HEK293 (cell line): ENCODE results near the gene B4GALT2.

Experiments used
- CTCF ChIA-PET: fragments of 350-600 bp; formaldehyde crosslinking; extraction: SDS; loops from one replicate; lab custom pipeline; 2021; ENCODE audit warnings: antibody characterized with exemption; lab: Yijun Ruan, JAX
- POLR2A ChIA-PET: fragments of 300-600 bp; formaldehyde crosslinking; extraction: SDS; loops from one replicate; lab custom pipeline; 2020; ENCODE audit warnings: antibody characterized with exemption, inconsistent platforms; lab: Yijun Ruan, JAX
- H3K27ac ChIP-seq: fragments of 200-500 bp; sonication (Bioruptor generic); 2 replicates; pipeline ENCODE4 v1.5.1; 2014; ENCODE audit warnings: low read depth, low read length, control low read depth, inconsistent platforms; ENCODE audit errors: extremely low read depth
- H3K36me3 ChIP-seq, 2 experiments: fragments of 200-500 bp in 1 of 2; sonication (Bioruptor generic) in 1 of 2; 1 replicate in 1 of 2; 2 replicates in 1 of 2; pipeline ENCODE4 v1.5.1; 2014 to 2017; ENCODE audit warnings: inconsistent platforms in 2 of 2, low read length in 2 of 2; ENCODE audit not compliant: control insufficient read depth in 2 of 2, insufficient read depth in 1 of 2
- H3K4me1 ChIP-seq: fragments of 200-500 bp; sonication (Bioruptor generic); 2 replicates; pipeline ENCODE4 v1.5.1; 2014; ENCODE audit warnings: mild to moderate bottlenecking, low read length, inconsistent platforms; ENCODE audit not compliant: control insufficient read depth, insufficient read depth
- H3K4me3 ChIP-seq: 2 replicates; pipeline ENCODE4 v1.5.1; 2011; ENCODE audit warnings: low read depth, mild to moderate bottlenecking, control low read depth, low read length, moderate library complexity
- H3K9me3 ChIP-seq: fragments of 200-500 bp; sonication (Bioruptor generic); 2 replicates; pipeline ENCODE4 v1.5.1; 2014; ENCODE audit warnings: low read depth, low read length, inconsistent platforms; ENCODE audit not compliant: control insufficient read depth, insufficient read depth
- FEZF1 ChIP-seq: fragments of 450-650 bp; formaldehyde crosslinking; IDR thresholded peaks from 2 replicates; pipeline ENCODE4 v1.5.1; 2016; ENCODE audit warnings: missing biosample characterization, missing genetic modification characterization
- GLI2 ChIP-seq: fragments of 450-650 bp; formaldehyde crosslinking; IDR thresholded peaks from 2 replicates; pipeline ENCODE4; 2017; ENCODE audit warnings: missing biosample characterization, missing genetic modification characterization, low read depth, borderline replicate concordance
- OSR2 ChIP-seq: fragments of 450-650 bp; formaldehyde crosslinking; IDR thresholded peaks from 2 replicates; pipeline ENCODE4 v1.5.1; 2016; ENCODE audit warnings: missing biosample characterization, missing genetic modification characterization
- RBAK ChIP-seq: fragments of 450-650 bp; formaldehyde crosslinking; IDR thresholded peaks from 2 replicates; pipeline ENCODE4 v1.5.1; 2016; ENCODE audit warnings: missing biosample characterization, missing genetic modification characterization
- WT1 ChIP-seq: fragments of 450-650 bp; formaldehyde crosslinking; IDR thresholded peaks from 2 replicates; pipeline ENCODE4 v1.5.1; 2016; ENCODE audit warnings: missing biosample characterization, missing genetic modification characterization
- ZBTB17 ChIP-seq: fragments of 450-650 bp; formaldehyde crosslinking; IDR thresholded peaks from 2 replicates; pipeline ENCODE4 v1.5.1; 2016; ENCODE audit warnings: missing biosample characterization, missing genetic modification characterization
- ZBTB48 ChIP-seq: fragments of 450-650 bp; formaldehyde crosslinking; IDR thresholded peaks from 2 replicates; pipeline ENCODE4 v1.5.1; 2016; ENCODE audit warnings: missing biosample characterization, missing genetic modification characterization
- ZIC2 ChIP-seq: fragments of 450-650 bp; formaldehyde crosslinking; IDR thresholded peaks from 2 replicates; pipeline ENCODE4 v1.5.1; 2016; ENCODE audit warnings: missing biosample characterization, missing genetic modification characterization
- ZNF140 ChIP-seq: fragments of 450-650 bp; formaldehyde crosslinking; IDR thresholded peaks from 2 replicates; pipeline ENCODE4 v1.5.1; 2016; ENCODE audit warnings: missing biosample characterization, missing genetic modification characterization
- ZNF214 ChIP-seq: fragments of 450-650 bp; formaldehyde crosslinking; IDR thresholded peaks from 2 replicates; pipeline ENCODE4 v1.5.1; 2017; ENCODE audit warnings: missing biosample characterization, mild to moderate bottlenecking, missing genetic modification characterization, borderline replicate concordance
- ZNF335 ChIP-seq: fragments of 450-650 bp; formaldehyde crosslinking; conservative IDR thresholded peaks from 2 replicates; pipeline ENCODE4 v1.5.1; 2016; ENCODE audit warnings: missing biosample characterization, missing genetic modification characterization
- ZNF416 ChIP-seq: fragments of 450-650 bp; formaldehyde crosslinking; IDR thresholded peaks from 2 replicates; pipeline ENCODE4 v1.5.1; 2016; ENCODE audit warnings: missing biosample characterization, missing genetic modification characterization
- ZNF501 ChIP-seq: fragments of 450-650 bp; formaldehyde crosslinking; IDR thresholded peaks from 2 replicates; pipeline ENCODE4 v1.5.1; 2016; ENCODE audit warnings: missing biosample characterization, missing genetic modification characterization
- ZNF549 ChIP-seq: fragments of 450-650 bp; IDR thresholded peaks from 2 replicates; pipeline ENCODE4 v1.5.1; 2018; ENCODE audit warnings: missing biosample characterization, missing genetic modification characterization, mild to moderate bottlenecking, inconsistent platforms, moderate library complexity
- ZNF600 ChIP-seq: fragments of 450-650 bp; formaldehyde crosslinking; IDR thresholded peaks from 2 replicates; pipeline ENCODE4 v1.5.1; 2016; ENCODE audit warnings: missing biosample characterization, missing genetic modification characterization
- ZNF747 ChIP-seq: fragments of 450-650 bp; formaldehyde crosslinking; IDR thresholded peaks from 2 replicates; pipeline ENCODE4 v1.5.1; 2016; ENCODE audit warnings: missing biosample characterization, missing genetic modification characterization
- TF ChIP-seq, protein P1 (sequence below): fragments of 450-650 bp; formaldehyde crosslinking; IDR thresholded peaks from 2 replicates; pipeline ENCODE4 v1.5.1; 2016; ENCODE audit warnings: missing biosample characterization, missing genetic modification characterization
- TF ChIP-seq, protein P2 (sequence below): fragments of 450-650 bp; formaldehyde crosslinking; IDR thresholded peaks from 2 replicates; pipeline ENCODE4 v1.5.1; 2016; ENCODE audit warnings: missing biosample characterization, missing genetic modification characterization
- TF ChIP-seq, protein P3 (sequence below): fragments of 450-650 bp; formaldehyde crosslinking; IDR thresholded peaks from 2 replicates; pipeline ENCODE4 v1.5.1; 2017; ENCODE audit warnings: missing biosample characterization, mild to moderate bottlenecking, missing genetic modification characterization, moderate library complexity
- TF ChIP-seq, protein P4 (sequence below): fragments of 450-650 bp; formaldehyde crosslinking; IDR thresholded peaks from 2 replicates; pipeline ENCODE4 v1.5.1; 2016; ENCODE audit warnings: missing biosample characterization, missing genetic modification characterization
- TF ChIP-seq, protein P5 (sequence below): fragments of 450-650 bp; formaldehyde crosslinking; IDR thresholded peaks from 2 replicates; pipeline ENCODE4 v1.5.1; 2016; ENCODE audit warnings: missing biosample characterization, missing genetic modification characterization
- TF ChIP-seq, protein P6 (sequence below): fragments of 450-650 bp; formaldehyde crosslinking; IDR thresholded peaks from 2 replicates; pipeline ENCODE4 v1.5.1; 2016; ENCODE audit warnings: missing biosample characterization, missing genetic modification characterization

Gene B4GALT2

DNA sequence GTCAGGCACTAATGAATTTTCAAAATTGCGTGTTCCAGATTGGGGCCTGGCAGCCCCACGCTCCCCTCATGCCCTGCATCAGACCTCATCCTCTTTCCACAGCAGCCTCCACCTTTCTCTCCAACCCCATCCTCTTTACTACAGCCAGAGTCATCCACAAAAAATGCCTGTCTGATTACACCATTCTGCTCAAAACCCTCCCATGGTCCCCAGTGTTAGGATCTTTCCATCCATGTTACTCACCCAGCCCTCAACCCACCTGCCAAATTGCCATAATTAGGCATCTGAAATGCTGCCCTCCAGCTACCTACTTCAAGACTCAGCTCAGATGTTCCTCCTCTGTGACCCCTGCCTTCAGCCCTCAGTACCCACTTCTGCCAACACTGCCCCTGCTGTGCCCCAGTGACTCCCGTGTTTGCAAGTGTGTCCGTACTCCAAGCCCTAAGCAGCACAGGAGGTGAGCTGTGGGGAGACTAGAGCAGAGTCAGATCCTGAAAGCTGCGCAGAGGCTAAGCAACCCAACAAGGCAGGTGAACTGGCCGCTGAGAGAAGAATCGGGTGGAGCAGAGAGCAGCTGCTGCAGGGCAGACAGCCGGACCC is 46.1 kb upstream of the B4GALT2 start:
- ChIA-PET CTCF (interaction anchor here (0.6 to 12.4 kb wide), 10 partner anchors 8 to 226 kb away, joined by 3 to 555 read pairs (median 4); partner anchors contain the start of gene IPO13), POLR2A (interaction anchor here (0.9 to 1.2 kb wide), 2 partner anchors 14 to 170 kb away, joined by 3 read pairs; partner anchors contain the start of gene IPO13)
- peak; percentile 66 for TF ChIP-seq ZIC2 (tag by site-specific recombination)
- TF ChIP-seq, protein P1, sequence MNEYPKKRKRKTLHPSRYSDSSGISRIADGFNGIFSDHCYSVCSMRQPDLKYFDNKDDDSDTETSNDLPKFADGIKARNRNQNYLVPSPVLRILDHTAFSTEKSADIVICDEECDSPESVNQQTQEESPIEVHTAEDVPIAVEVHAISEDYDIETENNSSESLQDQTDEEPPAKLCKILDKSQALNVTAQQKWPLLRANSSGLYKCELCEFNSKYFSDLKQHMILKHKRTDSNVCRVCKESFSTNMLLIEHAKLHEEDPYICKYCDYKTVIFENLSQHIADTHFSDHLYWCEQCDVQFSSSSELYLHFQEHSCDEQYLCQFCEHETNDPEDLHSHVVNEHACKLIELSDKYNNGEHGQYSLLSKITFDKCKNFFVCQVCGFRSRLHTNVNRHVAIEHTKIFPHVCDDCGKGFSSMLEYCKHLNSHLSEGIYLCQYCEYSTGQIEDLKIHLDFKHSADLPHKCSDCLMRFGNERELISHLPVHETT (tag by site-specific recombination), result no peak
- no peak for TF ChIP-seq GLI2
- no peak for TF ChIP-seq ZNF501 (tag by site-specific recombination)
- TF ChIP-seq ZNF600 (tag by site-specific recombination), result peak; percentile 13
- TF ChIP-seq, protein P2, sequence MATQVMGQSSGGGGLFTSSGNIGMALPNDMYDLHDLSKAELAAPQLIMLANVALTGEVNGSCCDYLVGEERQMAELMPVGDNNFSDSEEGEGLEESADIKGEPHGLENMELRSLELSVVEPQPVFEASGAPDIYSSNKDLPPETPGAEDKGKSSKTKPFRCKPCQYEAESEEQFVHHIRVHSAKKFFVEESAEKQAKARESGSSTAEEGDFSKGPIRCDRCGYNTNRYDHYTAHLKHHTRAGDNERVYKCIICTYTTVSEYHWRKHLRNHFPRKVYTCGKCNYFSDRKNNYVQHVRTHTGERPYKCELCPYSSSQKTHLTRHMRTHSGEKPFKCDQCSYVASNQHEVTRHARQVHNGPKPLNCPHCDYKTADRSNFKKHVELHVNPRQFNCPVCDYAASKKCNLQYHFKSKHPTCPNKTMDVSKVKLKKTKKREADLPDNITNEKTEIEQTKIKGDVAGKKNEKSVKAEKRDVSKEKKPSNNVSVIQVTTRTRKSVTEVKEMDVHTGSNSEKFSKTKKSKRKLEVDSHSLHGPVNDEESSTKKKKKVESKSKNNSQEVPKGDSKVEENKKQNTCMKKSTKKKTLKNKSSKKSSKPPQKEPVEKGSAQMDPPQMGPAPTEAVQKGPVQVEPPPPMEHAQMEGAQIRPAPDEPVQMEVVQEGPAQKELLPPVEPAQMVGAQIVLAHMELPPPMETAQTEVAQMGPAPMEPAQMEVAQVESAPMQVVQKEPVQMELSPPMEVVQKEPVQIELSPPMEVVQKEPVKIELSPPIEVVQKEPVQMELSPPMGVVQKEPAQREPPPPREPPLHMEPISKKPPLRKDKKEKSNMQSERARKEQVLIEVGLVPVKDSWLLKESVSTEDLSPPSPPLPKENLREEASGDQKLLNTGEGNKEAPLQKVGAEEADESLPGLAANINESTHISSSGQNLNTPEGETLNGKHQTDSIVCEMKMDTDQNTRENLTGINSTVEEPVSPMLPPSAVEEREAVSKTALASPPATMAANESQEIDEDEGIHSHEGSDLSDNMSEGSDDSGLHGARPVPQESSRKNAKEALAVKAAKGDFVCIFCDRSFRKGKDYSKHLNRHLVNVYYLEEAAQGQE (tag by site-specific recombination), result no peak
- TF ChIP-seq WT1 (tag by site-specific recombination), result no peak
- TF ChIP-seq, protein P3, sequence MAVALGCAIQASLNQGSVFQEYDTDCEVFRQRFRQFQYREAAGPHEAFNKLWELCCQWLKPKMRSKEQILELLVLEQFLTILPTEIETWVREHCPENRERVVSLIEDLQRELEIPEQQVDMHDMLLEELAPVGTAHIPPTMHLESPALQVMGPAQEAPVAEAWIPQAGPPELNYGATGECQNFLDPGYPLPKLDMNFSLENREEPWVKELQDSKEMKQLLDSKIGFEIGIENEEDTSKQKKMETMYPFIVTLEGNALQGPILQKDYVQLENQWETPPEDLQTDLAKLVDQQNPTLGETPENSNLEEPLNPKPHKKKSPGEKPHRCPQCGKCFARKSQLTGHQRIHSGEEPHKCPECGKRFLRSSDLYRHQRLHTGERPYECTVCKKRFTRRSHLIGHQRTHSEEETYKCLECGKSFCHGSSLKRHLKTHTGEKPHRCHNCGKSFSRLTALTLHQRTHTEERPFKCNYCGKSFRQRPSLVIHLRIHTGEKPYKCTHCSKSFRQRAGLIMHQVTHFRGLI (tag by site-specific recombination), result no peak
- TF ChIP-seq ZNF140 (tag by site-specific recombination), result no peak
- TF ChIP-seq ZNF416 (tag by site-specific recombination), result no peak
- TF ChIP-seq, protein P4, sequence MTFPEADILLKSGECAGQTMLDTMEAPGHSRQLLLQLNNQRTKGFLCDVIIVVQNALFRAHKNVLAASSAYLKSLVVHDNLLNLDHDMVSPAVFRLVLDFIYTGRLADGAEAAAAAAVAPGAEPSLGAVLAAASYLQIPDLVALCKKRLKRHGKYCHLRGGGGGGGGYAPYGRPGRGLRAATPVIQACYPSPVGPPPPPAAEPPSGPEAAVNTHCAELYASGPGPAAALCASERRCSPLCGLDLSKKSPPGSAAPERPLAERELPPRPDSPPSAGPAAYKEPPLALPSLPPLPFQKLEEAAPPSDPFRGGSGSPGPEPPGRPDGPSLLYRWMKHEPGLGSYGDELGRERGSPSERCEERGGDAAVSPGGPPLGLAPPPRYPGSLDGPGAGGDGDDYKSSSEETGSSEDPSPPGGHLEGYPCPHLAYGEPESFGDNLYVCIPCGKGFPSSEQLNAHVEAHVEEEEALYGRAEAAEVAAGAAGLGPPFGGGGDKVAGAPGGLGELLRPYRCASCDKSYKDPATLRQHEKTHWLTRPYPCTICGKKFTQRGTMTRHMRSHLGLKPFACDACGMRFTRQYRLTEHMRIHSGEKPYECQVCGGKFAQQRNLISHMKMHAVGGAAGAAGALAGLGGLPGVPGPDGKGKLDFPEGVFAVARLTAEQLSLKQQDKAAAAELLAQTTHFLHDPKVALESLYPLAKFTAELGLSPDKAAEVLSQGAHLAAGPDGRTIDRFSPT, result peak; percentile 75
- TF ChIP-seq, protein P5, sequence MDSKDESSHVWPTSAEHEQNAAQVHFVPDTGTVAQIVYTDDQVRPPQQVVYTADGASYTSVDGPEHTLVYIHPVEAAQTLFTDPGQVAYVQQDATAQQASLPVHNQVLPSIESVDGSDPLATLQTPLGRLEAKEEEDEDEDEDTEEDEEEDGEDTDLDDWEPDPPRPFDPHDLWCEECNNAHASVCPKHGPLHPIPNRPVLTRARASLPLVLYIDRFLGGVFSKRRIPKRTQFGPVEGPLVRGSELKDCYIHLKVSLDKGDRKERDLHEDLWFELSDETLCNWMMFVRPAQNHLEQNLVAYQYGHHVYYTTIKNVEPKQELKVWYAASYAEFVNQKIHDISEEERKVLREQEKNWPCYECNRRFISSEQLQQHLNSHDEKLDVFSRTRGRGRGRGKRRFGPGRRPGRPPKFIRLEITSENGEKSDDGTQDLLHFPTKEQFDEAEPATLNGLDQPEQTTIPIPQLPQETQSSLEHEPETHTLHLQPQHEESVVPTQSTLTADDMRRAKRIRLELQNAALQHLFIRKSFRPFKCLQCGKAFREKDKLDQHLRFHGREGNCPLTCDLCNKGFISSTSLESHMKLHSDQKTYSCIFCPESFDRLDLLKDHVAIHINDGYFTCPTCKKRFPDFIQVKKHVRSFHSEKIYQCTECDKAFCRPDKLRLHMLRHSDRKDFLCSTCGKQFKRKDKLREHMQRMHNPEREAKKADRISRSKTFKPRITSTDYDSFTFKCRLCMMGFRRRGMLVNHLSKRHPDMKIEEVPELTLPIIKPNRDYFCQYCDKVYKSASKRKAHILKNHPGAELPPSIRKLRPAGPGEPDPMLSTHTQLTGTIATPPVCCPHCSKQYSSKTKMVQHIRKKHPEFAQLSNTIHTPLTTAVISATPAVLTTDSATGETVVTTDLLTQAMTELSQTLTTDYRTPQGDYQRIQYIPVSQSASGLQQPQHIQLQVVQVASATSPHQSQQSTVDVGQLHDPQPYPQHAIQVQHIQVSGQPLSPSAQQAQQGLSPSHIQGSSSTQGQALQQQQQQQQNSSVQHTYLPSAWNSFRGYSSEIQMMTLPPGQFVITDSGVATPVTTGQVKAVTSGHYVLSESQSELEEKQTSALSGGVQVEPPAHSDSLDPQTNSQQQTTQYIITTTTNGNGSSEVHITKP (tag by site-specific recombination), result no peak
- TF ChIP-seq OSR2, result no peak
- no peak for TF ChIP-seq ZNF747 (tag by site-specific recombination)
- no peak for TF ChIP-seq FEZF1 (tag by site-specific recombination)
- TF ChIP-seq ZNF335, result peak; percentile 93
- TF ChIP-seq ZBTB48 (tag by site-specific recombination), result 0 out of 2 replicates have a peak, but pooled peaks have one; percentile 43
- TF ChIP-seq, protein P6, sequence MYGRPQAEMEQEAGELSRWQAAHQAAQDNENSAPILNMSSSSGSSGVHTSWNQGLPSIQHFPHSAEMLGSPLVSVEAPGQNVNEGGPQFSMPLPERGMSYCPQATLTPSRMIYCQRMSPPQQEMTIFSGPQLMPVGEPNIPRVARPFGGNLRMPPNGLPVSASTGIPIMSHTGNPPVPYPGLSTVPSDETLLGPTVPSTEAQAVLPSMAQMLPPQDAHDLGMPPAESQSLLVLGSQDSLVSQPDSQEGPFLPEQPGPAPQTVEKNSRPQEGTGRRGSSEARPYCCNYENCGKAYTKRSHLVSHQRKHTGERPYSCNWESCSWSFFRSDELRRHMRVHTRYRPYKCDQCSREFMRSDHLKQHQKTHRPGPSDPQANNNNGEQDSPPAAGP (tag by site-specific recombination), result peak; percentile 54
- no peak for TF ChIP-seq ZNF214 (tag by site-specific recombination)
- TF ChIP-seq ZBTB17 (tag by site-specific recombination), result peak; percentile 52; the same call in 1 of the 2 replicates
- no peak for TF ChIP-seq ZNF549 (tag by site-specific recombination)
- no peak for TF ChIP-seq RBAK (tag by site-specific recombination)
- Histone ChIP-seq H3K36me3 (peaks cover 0 to 9% of the 10 kb centered on the region in 2 experiments; a peak in 1 of 3 replicates), H3K9me3 (no peaks in the 10 kb centered on the region), H3K4me3 (peak overlapping the region; percentile 35), H3K4me1 (peaks cover 3% of the 10 kb centered on the region; the same call in 1 of the 2 replicates), H3K27ac (no peak overlapping the region; the same call in 1 of the 2 replicates)
